ENCODE data around the gene SLC35D3.

DNA sequence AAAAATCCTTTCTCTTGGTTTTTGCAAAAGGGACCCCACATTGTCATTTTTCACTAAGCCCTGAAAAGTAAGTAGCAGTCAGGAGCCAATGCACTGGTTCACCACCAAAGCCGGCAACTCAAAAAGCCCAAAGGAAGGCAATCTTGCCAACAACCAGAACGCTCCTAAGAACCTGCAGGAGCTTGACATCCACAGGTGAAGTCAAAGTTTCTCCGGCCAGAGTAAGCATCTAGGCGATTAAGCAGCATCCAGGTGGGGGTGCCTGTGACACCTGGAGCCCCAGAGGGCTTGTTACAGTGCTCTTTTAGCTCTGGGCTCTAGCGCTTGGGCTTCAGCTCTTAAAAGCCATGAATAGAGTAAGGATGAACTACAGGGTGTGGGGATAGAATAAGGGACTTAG lies 36.1 kb downstream of the SLC35D3 start:
- TF ChIP-seq POLR2AphosphoS5 (IDR thresholded peaks at IDR 0.05; ENCODE audit: insufficient read depth in 1 of 2, low read depth in 1 of 2) (no peak), POLR2A (IDR thresholded peaks at IDR 0.05) (no peak)
- TF ChIP-seq, protein P1, sequence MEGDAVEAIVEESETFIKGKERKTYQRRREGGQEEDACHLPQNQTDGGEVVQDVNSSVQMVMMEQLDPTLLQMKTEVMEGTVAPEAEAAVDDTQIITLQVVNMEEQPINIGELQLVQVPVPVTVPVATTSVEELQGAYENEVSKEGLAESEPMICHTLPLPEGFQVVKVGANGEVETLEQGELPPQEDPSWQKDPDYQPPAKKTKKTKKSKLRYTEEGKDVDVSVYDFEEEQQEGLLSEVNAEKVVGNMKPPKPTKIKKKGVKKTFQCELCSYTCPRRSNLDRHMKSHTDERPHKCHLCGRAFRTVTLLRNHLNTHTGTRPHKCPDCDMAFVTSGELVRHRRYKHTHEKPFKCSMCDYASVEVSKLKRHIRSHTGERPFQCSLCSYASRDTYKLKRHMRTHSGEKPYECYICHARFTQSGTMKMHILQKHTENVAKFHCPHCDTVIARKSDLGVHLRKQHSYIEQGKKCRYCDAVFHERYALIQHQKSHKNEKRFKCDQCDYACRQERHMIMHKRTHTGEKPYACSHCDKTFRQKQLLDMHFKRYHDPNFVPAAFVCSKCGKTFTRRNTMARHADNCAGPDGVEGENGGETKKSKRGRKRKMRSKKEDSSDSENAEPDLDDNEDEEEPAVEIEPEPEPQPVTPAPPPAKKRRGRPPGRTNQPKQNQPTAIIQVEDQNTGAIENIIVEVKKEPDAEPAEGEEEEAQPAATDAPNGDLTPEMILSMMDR (IDR thresholded peaks at IDR 0.05): no peak
